ENCODE data around the gene PER3.
"Not testable (repeated sequence)": the region's sequence is repeated elsewhere in the genome, so short reads cannot be mapped to it uniquely, and the experiment has no call there.

The PER3 gene

GRCh38 chr1:7778133-7778628 is 5.9 kb upstream of the PER3 start:
- DNase-seq (ENCODE audit: low read depth in 2 of 2): no peak

GRCh38 chr1:7780976-7781375 is 3.1 kb upstream of the PER3 start:
- no peak for DNase-seq (ENCODE audit: low read depth in 2 of 2)

GRCh38 chr1:7781501-7781900 is 2.6 kb upstream of the PER3 start:
- no peak for DNase-seq (ENCODE audit: low read depth in 2 of 2)

- DNase-seq (ENCODE audit: low read depth in 2 of 2): no peak
Observed at GRCh38 chr1:7781923-7782495, 2.1 kb upstream of the PER3 start.

GRCh38 chr1:7783178-7783711 is 846 bp upstream of the PER3 start:
- DNase-seq (ENCODE audit: low read depth in 2 of 2): peak in 1 of 2 experiments; percentile 27

- no peak for DNase-seq (ENCODE audit: low read depth in 2 of 2)
Observed at GRCh38 chr1:7784492-7785071, 491 bp downstream of the PER3 start.

- no peak for DNase-seq (ENCODE audit: low read depth in 2 of 2)
Observed at GRCh38 chr1:7785108-7785507, 1.0 kb downstream of the PER3 start.

GRCh38 chr1:7786795-7787194 is 2.7 kb downstream of the PER3 start:
- DNase-seq (ENCODE audit: low read depth in 2 of 2): no peak

- DNase-seq (ENCODE audit: low read depth in 2 of 2): no peak
Observed at GRCh38 chr1:7789828-7790227, 5.7 kb downstream of the PER3 start.

- not testable (repeated sequence) for DNase-seq (ENCODE audit: low read depth in 2 of 2)
Observed at GRCh38 chr1:7791027-7791426, 6.9 kb downstream of the PER3 start.

GRCh38 chr1:7795406-7795805 is 11.3 kb downstream of the PER3 start:
- DNase-seq (ENCODE audit: low read depth in 2 of 2): no peak

- DNase-seq (ENCODE audit: low read depth in 2 of 2): no peak
Observed at GRCh38 chr1:7805460-7805859, 21.4 kb downstream of the PER3 start.

- DNase-seq (ENCODE audit: low read depth in 2 of 2): no peak
Observed at GRCh38 chr1:7808253-7808844, 24.3 kb downstream of the PER3 start.

- no peak for DNase-seq (ENCODE audit: low read depth in 2 of 2)
Observed at GRCh38 chr1:7809742-7810141, 25.7 kb downstream of the PER3 start.

- DNase-seq (ENCODE audit: low read depth in 2 of 2): peak in 1 of 2 experiments; percentile 12
Observed at GRCh38 chr1:7810395-7810794, 26.3 kb downstream of the PER3 start.

GRCh38 chr1:7811476-7811875 is 27.4 kb downstream of the PER3 start:
- no peak for DNase-seq (ENCODE audit: low read depth in 2 of 2)

- DNase-seq (ENCODE audit: low read depth in 2 of 2): no peak
Observed at GRCh38 chr1:7813677-7814373, 29.7 kb downstream of the PER3 start.

GRCh38 chr1:7821282-7821681 is 37.2 kb downstream of the PER3 start:
- no peak for DNase-seq (ENCODE audit: low read depth in 2 of 2)

- DNase-seq (ENCODE audit: low read depth in 2 of 2): no peak
Observed at GRCh38 chr1:7824701-7825100, 40.6 kb downstream of the PER3 start.

GRCh38 chr1:7826363-7826762 is 42.3 kb downstream of the PER3 start:
- no peak for DNase-seq (ENCODE audit: low read depth in 2 of 2)

GRCh38 chr1:7827126-7827955 is 43.2 kb downstream of the PER3 start:
- DNase-seq (ENCODE audit: low read depth in 2 of 2): peak in 1 of 2 experiments; percentile 12

GRCh38 chr1:7831458-7831857 is 47.4 kb downstream of the PER3 start:
- no peak for DNase-seq (ENCODE audit: low read depth in 2 of 2)

Measured in stimulated activated CD4-positive, alpha-beta T cell treated with anti-CD3 and anti-CD28 coated beads, Interleukin-12 subunit alpha, Interleukin-12 subunit beta, amount 100 ng/mL, for 24 hours (primary cell).